ENCODE measurements around the gene PLPP3. TPM values are rescaled to one million over a fixed set of nuclear protein-coding genes. Genes with fewer than 3 reads are reported as not detected.

Gene PLPP3
- total RNA-seq, 1 experiment from 2014 or later: 26.7 TPM

DNA sequence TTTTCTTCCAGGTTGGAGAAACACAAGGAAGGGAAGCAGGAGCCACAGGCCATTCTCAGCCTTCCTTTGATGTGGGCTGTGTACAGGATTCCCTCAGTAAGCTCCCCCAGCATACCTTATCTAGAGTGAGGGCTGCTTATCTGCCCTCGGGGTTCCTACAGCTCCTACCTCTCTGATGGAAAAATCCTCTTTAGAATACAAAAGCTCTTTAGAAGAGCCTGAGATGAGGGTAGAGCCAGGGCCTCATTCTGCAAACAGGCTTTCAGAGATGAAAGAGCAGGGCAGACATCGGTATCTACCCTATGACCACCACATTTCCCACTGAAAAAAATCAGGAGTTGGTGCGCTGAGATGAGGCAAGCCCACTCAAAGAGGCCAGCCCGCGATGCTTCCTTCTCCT, 85.1 kb downstream of the PLPP3 start:
- H3K27ac Mint-ChIP-seq: peak overlapping the region in 1 of 3 experiments; percentile 76; a peak in 2 of 7 replicates
- H3K4me1 Mint-ChIP-seq: peaks cover 47% of the 10 kb centered on the region in 2 experiments

More for the DNA sequence above, 85.1 kb downstream of the PLPP3 start:
- Histone ChIP-seq H4K5ac (ENCODE audit: insufficient read length, low read depth, low read length) (no peak overlapping the region), H3K4me2 (ENCODE audit: insufficient read depth, insufficient read length, low read length) (no peak overlapping the region), H2BK120ac (ENCODE audit: low read depth, low read length, poor library complexity, severe bottlenecking) (no peak overlapping the region), H2BK20ac (ENCODE audit: low read depth, low read length, poor library complexity, severe bottlenecking) (no peak overlapping the region), H4K8ac (replicated peaks; ENCODE audit: insufficient read length, low read depth, low read length) (no peak overlapping the region), H3K23me2 (ENCODE audit: insufficient read length, low read depth, low read length, poor library complexity, severe bottlenecking) (no peaks in the 10 kb centered on the region), H3K9ac (ENCODE audit: extremely low read depth, insufficient read length, low read length) (no peak overlapping the region), H3T11ph (ENCODE audit: low read length) (no peak overlapping the region), H2BK12ac (ENCODE audit: insufficient read length, low read depth, low read length) (no peak overlapping the region), H3K27me3 (ENCODE audit: insufficient read depth, low read length) (no peaks in the 10 kb centered on the region), H3K27ac (ENCODE audit: insufficient read length, low read depth, low read length) (no peak overlapping the region), H2AK5ac (ENCODE audit: insufficient read length, low read length) (no peak overlapping the region), H3K9me3 (ENCODE audit: control insufficient read depth, low read depth, low read length) (no peaks in the 10 kb centered on the region), H2BK15ac (ENCODE audit: low read depth, low read length) (no peak overlapping the region), H4K20me1 (ENCODE audit: control insufficient read depth, insufficient read depth, insufficient read length) (no peaks in the 10 kb centered on the region), H3K79me2 (ENCODE audit: insufficient read depth, low read length) (no peaks in the 10 kb centered on the region), H3K79me1 (ENCODE audit: insufficient read depth, low read depth, low read length, poor library complexity, severe bottlenecking) (no peaks in the 10 kb centered on the region), H3K4ac (ENCODE audit: low read depth, low read length) (no peak overlapping the region), H3K18ac (ENCODE audit: insufficient read length, low read depth, low read length) (no peak overlapping the region), H4K91ac (ENCODE audit: insufficient read length, low read depth, low read length) (no peak overlapping the region), H3K56ac (ENCODE audit: insufficient read length, low read depth, low read length) (no peak overlapping the region), H3K23ac (ENCODE audit: insufficient read length, low read depth, low read length) (no peak overlapping the region), H2AFZ (ENCODE audit: low read length) (no peak overlapping the region), H2BK5ac (ENCODE audit: insufficient read length, low read length) (no peak overlapping the region), H3K4me1 (ENCODE audit: insufficient read depth, low read length) (peaks cover 3% of the 10 kb centered on the region; the same call in 1 of the 2 replicates), H3K14ac (ENCODE audit: insufficient read depth, low read length) (no peak overlapping the region)
- Mint-ChIP-seq H3K4me3 (no peak overlapping the region), H3K27me3 (ENCODE audit: low read depth) (no peaks in the 10 kb centered on the region; the same call in 1 of the 2 replicates), H3K9me3 (no peaks in the 10 kb centered on the region), H3K36me3 (ENCODE audit: insufficient read depth in 1 of 3, low read depth in 3 of 3) (peaks cover 17 to 48% (median 33%) of the 10 kb centered on the region in 3 experiments; a peak in 6 of 7 replicates)
- no peak for DNase-seq
- TF ChIP-seq, protein P1, sequence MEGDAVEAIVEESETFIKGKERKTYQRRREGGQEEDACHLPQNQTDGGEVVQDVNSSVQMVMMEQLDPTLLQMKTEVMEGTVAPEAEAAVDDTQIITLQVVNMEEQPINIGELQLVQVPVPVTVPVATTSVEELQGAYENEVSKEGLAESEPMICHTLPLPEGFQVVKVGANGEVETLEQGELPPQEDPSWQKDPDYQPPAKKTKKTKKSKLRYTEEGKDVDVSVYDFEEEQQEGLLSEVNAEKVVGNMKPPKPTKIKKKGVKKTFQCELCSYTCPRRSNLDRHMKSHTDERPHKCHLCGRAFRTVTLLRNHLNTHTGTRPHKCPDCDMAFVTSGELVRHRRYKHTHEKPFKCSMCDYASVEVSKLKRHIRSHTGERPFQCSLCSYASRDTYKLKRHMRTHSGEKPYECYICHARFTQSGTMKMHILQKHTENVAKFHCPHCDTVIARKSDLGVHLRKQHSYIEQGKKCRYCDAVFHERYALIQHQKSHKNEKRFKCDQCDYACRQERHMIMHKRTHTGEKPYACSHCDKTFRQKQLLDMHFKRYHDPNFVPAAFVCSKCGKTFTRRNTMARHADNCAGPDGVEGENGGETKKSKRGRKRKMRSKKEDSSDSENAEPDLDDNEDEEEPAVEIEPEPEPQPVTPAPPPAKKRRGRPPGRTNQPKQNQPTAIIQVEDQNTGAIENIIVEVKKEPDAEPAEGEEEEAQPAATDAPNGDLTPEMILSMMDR (conservative IDR thresholded peaks at IDR 0.05): no peak
- no CpG with 5 or more reads among the region's 5 CpGs for WGBS (ENCODE audit: extremely low coverage, insufficient read length, low lambda C conversion rate)

Measured in H9 (cell line).